Body of pancreas (tissue), 4 donors: ENCODE results near the gene SLC44A1. TPM values are rescaled to one million over a fixed set of nuclear protein-coding genes. Genes with fewer than 3 reads are reported as not detected.

Experiments
- ATAC-seq: fragments of 150-250 bp; one replicate; pipeline ENCODE4 v1.9.1; 2016
- DNase-seq, 4 donors: peaks; one replicate each; pipeline ENCODE4 v3.0.0-alpha.2; 2019
- H3K27ac ChIP-seq, 4 donors: fragments of 200-600 bp; sonication (generic); 1 replicate in 3 of 4; 2 replicates in 1 of 4; pipeline versions ENCODE4 v1.5.1 to v1.6.1; 2016 to 2019; ENCODE audit warnings: mild to moderate bottlenecking in 1 of 4, mixed read lengths in 1 of 4, moderate library complexity in 1 of 4
- H3K27me3 ChIP-seq, 2 donors: fragments of 200-600 bp; sonication (generic); one replicate each; pipeline ENCODE4 v1.6.0; 2016; ENCODE audit warnings: mild to moderate bottlenecking in 1 of 2
- H3K36me3 ChIP-seq, 2 donors: fragments of 200-600 bp; sonication (generic); replicated peaks in 1 of 2; 2 replicates each; pipeline ENCODE4 v1.5.1; 2016; ENCODE audit warnings: low read depth in 2 of 2; ENCODE audit not compliant: insufficient read depth in 1 of 2
- H3K4me1 ChIP-seq: fragments of 200-600 bp; sonication (generic); one replicate; pipeline ENCODE4 v1.6.0; 2016
- H3K4me3 ChIP-seq, 2 donors: fragments of 200-600 bp; sonication (generic); 1 replicate in 1 of 2; 2 replicates in 1 of 2; pipeline ENCODE4 v1.5.1; 2016 to 2019
- H3K9me3 ChIP-seq, 3 donors: fragments of 200-600 bp; sonication (generic); 1 replicate in 2 of 3; 2 replicates in 1 of 3; pipeline ENCODE4 v1.5.1; 2016
- POLR2A ChIP-seq, 3 donors: fragments of 450-650 bp; IDR thresholded peaks; one replicate each; pipeline ENCODE4 v1.6.1; 2016; ENCODE audit warnings: antibody characterized with exemption in 3 of 3, mild to moderate bottlenecking in 2 of 3
- WGBS, 2 donors: methylation state at CpG; one replicate each; pipeline ENCODE4 v1.1.5; 2017; 5-methylcytosine and 5-hydroxymethylcytosine counted together
- intact Hi-C: fragments of 100-400 bp; cut with DNase I; formaldehyde crosslinking; loops from one replicate; pipeline ENCODE4 v1.15.1; 2023
- total RNA-seq, 2 donors: library from RNA; depleted of rRNA; stranded (reverse); fragments of >200 nt; gene quantifications; one replicate each; pipeline ENCODE4 v1.1.0, GENCODE V29; 2016
- TF ChIP-seq, protein P1 (sequence below), 7 experiments: fragments of 450-650 bp in 4 of 7; fragments of 200-600 bp in 3 of 7; sonication (generic) in 3 of 7; IDR thresholded peaks; one replicate each; pipeline ENCODE4 v1.5.1; 2016 to 2019; ENCODE audit warnings: antibody characterized with exemption in 7 of 7

Gene SLC44A1
- total RNA-seq, 2 donors from 2014 or later, result 15.5 to 39.4 TPM

DNA sequence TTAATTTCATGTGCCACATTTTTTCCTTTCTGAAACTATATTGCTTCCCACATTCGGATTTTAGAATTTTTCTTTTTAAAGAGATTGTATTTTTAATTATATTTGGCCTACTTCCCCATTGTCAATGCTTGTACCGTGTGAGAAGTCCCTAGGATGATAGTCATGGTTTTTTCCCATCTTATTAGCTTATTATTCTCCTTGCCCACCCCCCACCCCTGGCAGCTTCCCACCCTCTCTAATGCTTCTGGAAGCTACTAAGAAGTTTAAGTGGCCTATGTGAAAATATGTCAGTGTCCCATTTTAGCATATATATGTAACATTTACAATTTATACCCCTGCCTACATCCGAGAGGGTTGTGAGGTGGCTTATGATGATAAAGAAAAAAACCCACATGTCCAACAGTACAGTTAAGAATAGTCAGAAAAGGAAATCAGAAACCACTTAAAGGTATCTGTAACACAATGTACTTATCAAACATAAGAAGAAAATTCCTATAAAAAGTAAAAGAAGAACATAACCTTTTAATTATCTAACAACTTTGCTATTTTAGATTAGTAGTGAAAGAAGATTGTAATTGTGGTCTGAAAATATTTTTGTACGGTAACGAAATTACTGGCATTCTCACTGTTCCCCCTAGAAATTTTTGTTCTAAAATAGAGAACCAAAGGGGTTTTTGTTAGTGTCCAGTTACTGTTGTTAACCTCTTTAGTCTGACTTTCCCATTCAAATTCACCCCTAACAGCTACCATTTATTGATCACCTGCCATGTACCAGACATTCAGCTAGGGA is 62.1 kb downstream of the SLC44A1 start:
- H3K27ac ChIP-seq, result no peak overlapping the region
- ATAC-seq (no peak), DNase-seq (no peak)
- WGBS, 2 donors, result 79 to 92% methylated on average over 5 of the region's 5 CpGs
- no peaks in the 10 kb centered on the region for H3K9me3 ChIP-seq
- H3K36me3 ChIP-seq, result no peaks in the 10 kb centered on the region
- H3K4me3 ChIP-seq, result no peak overlapping the region
- no peaks in the 10 kb centered on the region for H3K27me3 ChIP-seq
- peaks cover 25% of the 10 kb centered on the region for H3K4me1 ChIP-seq
- intact Hi-C loops, result no loop called here
- TF ChIP-seq, protein P1, sequence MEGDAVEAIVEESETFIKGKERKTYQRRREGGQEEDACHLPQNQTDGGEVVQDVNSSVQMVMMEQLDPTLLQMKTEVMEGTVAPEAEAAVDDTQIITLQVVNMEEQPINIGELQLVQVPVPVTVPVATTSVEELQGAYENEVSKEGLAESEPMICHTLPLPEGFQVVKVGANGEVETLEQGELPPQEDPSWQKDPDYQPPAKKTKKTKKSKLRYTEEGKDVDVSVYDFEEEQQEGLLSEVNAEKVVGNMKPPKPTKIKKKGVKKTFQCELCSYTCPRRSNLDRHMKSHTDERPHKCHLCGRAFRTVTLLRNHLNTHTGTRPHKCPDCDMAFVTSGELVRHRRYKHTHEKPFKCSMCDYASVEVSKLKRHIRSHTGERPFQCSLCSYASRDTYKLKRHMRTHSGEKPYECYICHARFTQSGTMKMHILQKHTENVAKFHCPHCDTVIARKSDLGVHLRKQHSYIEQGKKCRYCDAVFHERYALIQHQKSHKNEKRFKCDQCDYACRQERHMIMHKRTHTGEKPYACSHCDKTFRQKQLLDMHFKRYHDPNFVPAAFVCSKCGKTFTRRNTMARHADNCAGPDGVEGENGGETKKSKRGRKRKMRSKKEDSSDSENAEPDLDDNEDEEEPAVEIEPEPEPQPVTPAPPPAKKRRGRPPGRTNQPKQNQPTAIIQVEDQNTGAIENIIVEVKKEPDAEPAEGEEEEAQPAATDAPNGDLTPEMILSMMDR (IDR thresholded peaks at IDR 0.05), result no peak
- no peak for TF ChIP-seq POLR2A (IDR thresholded peaks at IDR 0.05)

DNA sequence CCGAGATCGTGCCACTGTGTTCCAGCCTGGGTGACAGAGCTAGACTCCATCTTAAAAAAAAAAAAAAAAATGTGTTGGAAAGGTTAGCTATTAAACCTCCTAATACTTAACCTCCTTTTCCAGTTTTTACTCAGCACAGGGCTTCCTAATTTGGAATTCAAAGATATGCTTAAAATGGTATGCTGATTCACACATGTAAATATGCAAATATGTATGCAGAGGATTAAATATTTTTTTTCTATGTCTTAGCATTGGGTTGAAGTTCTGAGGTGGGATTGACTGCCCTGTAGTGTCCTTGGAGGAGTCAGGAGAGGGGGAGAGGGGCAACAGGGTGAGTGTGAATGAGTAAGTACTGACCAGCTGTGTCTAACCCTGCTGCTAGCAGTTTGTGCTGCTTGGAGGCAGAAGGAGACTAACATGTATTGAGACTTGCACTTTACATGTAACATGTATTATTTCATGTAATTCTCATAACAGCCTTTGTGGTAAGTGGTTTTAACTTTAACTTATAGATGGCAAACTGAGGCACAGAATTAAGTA is 63.2 kb downstream of the SLC44A1 start:
- Histone ChIP-seq H3K4me3 (no peak overlapping the region), H3K27ac (peak overlapping the region in 1 of 4 donors; percentile 56), H3K36me3 (no peaks in the 10 kb centered on the region), H3K27me3 (no peaks in the 10 kb centered on the region), H3K4me1 (peaks cover 25% of the 10 kb centered on the region), H3K9me3 (no peaks in the 10 kb centered on the region)
- WGBS, 2 donors, result 97 to 100% methylated on average over 2 of the region's 2 CpGs
- ATAC-seq (no peak), DNase-seq (no peak)
- intact Hi-C loops, result no loop called here
- TF ChIP-seq POLR2A (IDR thresholded peaks at IDR 0.05), result no peak
- TF ChIP-seq, protein P1 (IDR thresholded peaks at IDR 0.05), result no peak

DNA sequence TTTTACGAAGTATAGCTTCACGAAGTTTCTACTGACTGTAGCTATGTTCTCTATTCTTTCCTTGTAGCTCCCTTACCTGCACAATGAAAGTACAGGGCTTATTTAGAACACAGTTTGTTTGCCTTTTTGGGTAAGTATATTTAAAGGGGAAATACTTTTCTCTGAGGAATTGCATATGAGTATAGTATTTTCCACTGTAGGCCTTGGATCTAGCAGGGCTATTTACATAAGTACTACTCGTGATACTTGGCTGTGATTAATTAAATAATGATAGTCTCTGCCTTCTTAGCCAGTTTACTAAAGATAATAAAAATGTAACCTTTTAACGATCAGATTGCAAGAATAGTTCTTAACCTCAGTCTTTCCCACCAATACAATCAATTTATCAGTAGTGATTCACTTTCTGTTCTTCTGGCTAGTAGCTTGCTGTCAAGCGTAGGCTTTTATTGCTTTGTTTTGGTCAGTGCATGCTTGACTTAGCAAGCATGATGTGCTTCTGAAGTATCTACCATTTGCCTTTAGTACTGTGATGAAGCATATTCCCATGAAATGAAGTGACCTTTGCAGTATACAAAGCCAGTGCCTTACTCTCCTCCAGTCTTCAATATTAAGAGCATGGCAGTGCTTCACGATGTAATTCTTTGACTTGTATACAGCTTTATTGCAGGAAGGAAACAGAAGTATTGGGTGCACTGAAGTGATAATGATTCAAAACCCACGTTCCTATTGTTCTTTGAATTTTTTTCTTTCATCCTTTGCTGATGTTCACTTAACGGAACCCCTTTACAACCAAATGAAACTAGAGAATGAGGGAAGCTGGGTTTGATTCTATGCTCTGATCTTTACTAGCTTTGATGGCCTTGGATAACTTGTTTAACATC is 64.2 kb downstream of the SLC44A1 start:
- no peak overlapping the region for H3K4me3 ChIP-seq
- H3K4me1 ChIP-seq, result peaks cover 25% of the 10 kb centered on the region
- TF ChIP-seq, protein P1 (IDR thresholded peaks at IDR 0.05), result no peak
- no peak for TF ChIP-seq POLR2A (IDR thresholded peaks at IDR 0.05)
- peak overlapping the region; percentile 9 to 56 (median 42) for H3K27ac ChIP-seq
- no peaks in the 10 kb centered on the region for H3K36me3 ChIP-seq
- intact Hi-C loops, result no loop called here
- no peak for DNase-seq
- ATAC-seq, result peak; percentile 63
- WGBS, 2 donors, result 42 to 46% methylated on average over 8 of the region's 8 CpGs
- no peaks in the 10 kb centered on the region for H3K27me3 ChIP-seq
- no peaks in the 10 kb centered on the region for H3K9me3 ChIP-seq

DNA sequence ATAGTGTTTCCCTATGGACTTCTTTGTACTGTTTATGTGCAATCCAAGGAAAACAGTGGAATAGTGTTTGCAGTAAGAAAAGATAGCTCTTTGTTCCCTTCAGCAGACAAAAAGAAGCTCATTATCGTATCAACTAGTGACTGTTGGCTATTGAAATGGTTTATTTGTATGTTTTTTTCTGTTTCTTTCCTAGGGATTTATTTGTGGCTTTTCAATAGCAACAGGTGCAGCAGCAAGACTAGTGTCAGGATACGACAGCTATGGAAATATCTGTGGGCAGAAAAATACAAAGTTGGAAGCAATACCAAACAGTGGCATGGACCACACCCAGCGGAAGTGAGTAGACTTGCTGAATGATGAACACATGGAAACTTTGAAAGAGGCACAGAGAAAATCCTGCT is 65.1 kb downstream of the SLC44A1 start:
- DNase-seq (no peak), ATAC-seq (no peak)
- H3K27me3 ChIP-seq, result no peaks in the 10 kb centered on the region
- H3K4me1 ChIP-seq, result peaks cover 25% of the 10 kb centered on the region
- no peaks in the 10 kb centered on the region for H3K9me3 ChIP-seq
- H3K36me3 ChIP-seq, result no peaks in the 10 kb centered on the region
- intact Hi-C loops, result no loop called here
- H3K4me3 ChIP-seq, result no peak overlapping the region
- H3K27ac ChIP-seq, result no peak overlapping the region
- WGBS, 2 donors, result 88 to 92% methylated on average over 3 of the region's 3 CpGs
- TF ChIP-seq POLR2A (IDR thresholded peaks at IDR 0.05), result no peak
- TF ChIP-seq, protein P1 (IDR thresholded peaks at IDR 0.05), result no peak
